ACC112 (cell line): ENCODE measurements around the gene ADAD2.

ENCODE experiments used
- H2AFZ ChIP-seq: fragments of 200-600 bp; sonication (generic); one replicate; pipeline ENCODE4 v1.6.0; 2017; ENCODE audit warnings: antibody characterized with exemption, low read length; ENCODE audit not compliant: unreplicated experiment
- H3K27ac ChIP-seq: fragments of 200-600 bp; sonication (generic); 2 replicates; pipeline ENCODE4 v1.5.1; 2014; ENCODE audit warnings: low read depth, mild to moderate bottlenecking, antibody characterized with exemption, low read length, moderate library complexity
- H3K27me3 ChIP-seq: fragments of 200-600 bp; sonication (generic); 2 replicates; pipeline ENCODE4 v1.6.1; 2014; ENCODE audit warnings: mild to moderate bottlenecking, antibody characterized with exemption, low read length, moderate library complexity, mixed read lengths; ENCODE audit not compliant: insufficient read depth
- H3K36me3 ChIP-seq: fragments of 200-600 bp; sonication (generic); 2 replicates; pipeline ENCODE4 v1.6.1; 2016; ENCODE audit warnings: mild to moderate bottlenecking, antibody characterized with exemption, low read length, moderate library complexity, mixed read lengths; ENCODE audit not compliant: insufficient read depth
- H3K4me1 ChIP-seq: fragments of 200-600 bp; sonication (generic); one replicate; pipeline ENCODE4 v1.6.1; 2016; ENCODE audit warnings: low read length, mixed read lengths; ENCODE audit not compliant: insufficient read depth, unreplicated experiment, control insufficient read depth
- H3K4me3 ChIP-seq: fragments of 200-600 bp; sonication (generic); 2 replicates; pipeline ENCODE4 v1.5.1; 2014; ENCODE audit warnings: mild to moderate bottlenecking, low read depth, low read length
- H3K79me2 ChIP-seq: fragments of 200-600 bp; sonication (generic); one replicate; pipeline ENCODE4 v1.6.0; 2016; ENCODE audit warnings: low read length; ENCODE audit not compliant: control insufficient read depth, unreplicated experiment, insufficient read depth

Gene ADAD2

DNA sequence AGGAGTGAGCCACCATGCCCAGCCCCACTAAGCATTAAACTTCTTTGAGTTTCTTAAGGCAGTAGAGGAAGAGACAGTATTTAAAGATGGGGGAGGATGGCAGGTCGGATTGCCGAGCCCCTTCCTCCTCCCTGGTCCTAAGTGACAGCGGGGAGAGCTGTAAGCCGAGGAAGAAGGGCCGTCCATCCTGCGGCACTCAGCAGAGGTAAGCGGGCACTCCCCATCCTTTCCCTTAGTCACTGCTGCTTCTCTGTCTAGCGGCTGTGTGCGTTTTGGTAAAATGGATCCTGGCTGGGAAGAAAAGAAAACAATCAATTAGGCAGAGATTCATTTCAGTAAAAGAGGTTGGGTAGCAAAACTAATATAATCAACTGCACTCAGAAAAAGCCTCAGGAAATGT lies 31.9 kb upstream of the ADAD2 start:
- Histone ChIP-seq H3K79me2 (no peaks in the 10 kb centered on the region), H3K27me3 (peaks cover 38% of the 10 kb centered on the region), H3K4me3 (no peak overlapping the region), H3K27ac (no peak overlapping the region), H2AFZ (no peak overlapping the region), H3K4me1 (no peaks in the 10 kb centered on the region), H3K36me3 (no peaks in the 10 kb centered on the region)

- Histone ChIP-seq H3K36me3 (no peaks in the 10 kb centered on the region), H3K79me2 (no peaks in the 10 kb centered on the region), H3K4me3 (no peak overlapping the region), H3K27me3 (peaks cover 46% of the 10 kb centered on the region), H3K4me1 (no peaks in the 10 kb centered on the region), H2AFZ (no peak overlapping the region), H3K27ac (no peak overlapping the region)
Measured at GRCh38 chr16:84159800-84160199, 31.2 kb upstream of the ADAD2 start.

GRCh38 chr16:84161037-84161436 lies 29.9 kb upstream of the ADAD2 start:
- H3K79me2 ChIP-seq, result no peaks in the 10 kb centered on the region
- no peak overlapping the region for H3K4me3 ChIP-seq
- no peaks in the 10 kb centered on the region for H3K36me3 ChIP-seq
- no peak overlapping the region for H2AFZ ChIP-seq
- no peak overlapping the region for H3K27ac ChIP-seq
- peaks cover 58% of the 10 kb centered on the region for H3K27me3 ChIP-seq
- H3K4me1 ChIP-seq, result no peaks in the 10 kb centered on the region

GRCh38 chr16:84161801-84162200 lies 29.2 kb upstream of the ADAD2 start:
- H3K27me3 ChIP-seq, result peaks cover 62% of the 10 kb centered on the region
- no peaks in the 10 kb centered on the region for H3K36me3 ChIP-seq
- no peak overlapping the region for H3K27ac ChIP-seq
- no peaks in the 10 kb centered on the region for H3K79me2 ChIP-seq
- no peak overlapping the region for H2AFZ ChIP-seq
- no peaks in the 10 kb centered on the region for H3K4me1 ChIP-seq
- no peak overlapping the region for H3K4me3 ChIP-seq

DNA sequence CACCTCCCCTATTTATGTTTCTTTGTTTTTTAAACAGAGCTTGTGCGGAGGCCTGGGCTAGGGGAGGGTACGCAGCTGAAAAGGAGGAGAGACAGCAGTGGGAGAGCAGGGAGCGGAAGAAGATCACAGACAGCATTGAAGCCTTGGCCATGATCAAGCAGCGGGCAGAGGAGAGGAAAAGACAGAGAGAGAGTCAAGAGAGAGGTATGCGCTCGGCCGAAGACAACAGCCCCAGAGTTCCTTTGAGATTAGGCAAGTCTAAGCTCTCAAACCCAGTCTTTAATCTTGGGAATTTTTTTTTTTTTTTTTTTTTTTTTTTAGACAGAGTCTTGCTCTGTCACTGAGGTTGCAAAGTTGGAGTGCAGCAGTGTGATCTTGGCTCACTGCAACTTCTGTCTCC lies 25.2 kb upstream of the ADAD2 start:
- Histone ChIP-seq H3K4me1 (no peaks in the 10 kb centered on the region), H3K4me3 (no peak overlapping the region), H3K36me3 (no peaks in the 10 kb centered on the region), H2AFZ (no peak overlapping the region), H3K27ac (no peak overlapping the region), H3K79me2 (no peaks in the 10 kb centered on the region), H3K27me3 (peaks cover 47% of the 10 kb centered on the region)

- no peaks in the 10 kb centered on the region for H3K79me2 ChIP-seq
- no peak overlapping the region for H2AFZ ChIP-seq
- no peaks in the 10 kb centered on the region for H3K36me3 ChIP-seq
- peaks cover 34% of the 10 kb centered on the region for H3K27me3 ChIP-seq
- no peaks in the 10 kb centered on the region for H3K4me1 ChIP-seq
- no peak overlapping the region for H3K27ac ChIP-seq
- H3K4me3 ChIP-seq, result no peak overlapping the region
Measured at GRCh38 chr16:84166796-84167695, 23.9 kb upstream of the ADAD2 start.

GRCh38 chr16:84169765-84170310 lies 21.1 kb upstream of the ADAD2 start:
- Histone ChIP-seq H3K4me3 (no peak overlapping the region), H3K4me1 (no peaks in the 10 kb centered on the region), H3K27ac (no peak overlapping the region), H2AFZ (no peak overlapping the region), H3K36me3 (no peaks in the 10 kb centered on the region), H3K27me3 (peaks cover 24% of the 10 kb centered on the region), H3K79me2 (no peaks in the 10 kb centered on the region)

DNA sequence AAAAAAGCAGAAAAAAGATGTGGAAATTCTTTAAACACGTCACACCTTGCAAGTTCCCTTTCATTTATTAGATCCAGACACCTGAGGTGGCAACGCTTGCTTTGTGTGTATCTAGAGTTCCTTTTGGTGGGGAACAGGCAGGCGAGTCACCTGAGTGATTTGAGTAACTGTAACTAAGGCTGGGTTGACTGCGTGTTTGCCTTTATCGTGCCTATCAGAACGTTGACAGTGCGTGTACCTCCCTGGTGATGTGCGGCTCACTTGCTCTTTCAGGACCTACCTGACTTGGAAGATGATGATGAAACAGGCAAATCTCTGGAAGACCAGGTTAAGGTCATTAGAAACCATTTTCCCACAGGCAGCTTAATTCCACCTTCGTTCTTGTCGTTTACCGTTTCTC lies 16.6 kb upstream of the ADAD2 start:
- Histone ChIP-seq H3K36me3 (no peaks in the 10 kb centered on the region), H3K27ac (no peak overlapping the region), H2AFZ (no peak overlapping the region), H3K79me2 (no peaks in the 10 kb centered on the region), H3K27me3 (no peaks in the 10 kb centered on the region), H3K4me1 (peaks cover 24% of the 10 kb centered on the region), H3K4me3 (no peak overlapping the region)

- Histone ChIP-seq H3K27ac (no peak overlapping the region), H3K36me3 (no peaks in the 10 kb centered on the region), H2AFZ (no peak overlapping the region), H3K4me3 (no peak overlapping the region), H3K79me2 (no peaks in the 10 kb centered on the region), H3K27me3 (no peaks in the 10 kb centered on the region), H3K4me1 (peaks cover 24% of the 10 kb centered on the region)
Measured at GRCh38 chr16:84175350-84176081, 15.4 kb upstream of the ADAD2 start.

- Histone ChIP-seq H3K4me3 (peak overlapping the region; percentile 24; the same call in 1 of the 2 replicates), H3K79me2 (no peaks in the 10 kb centered on the region), H2AFZ (no peak overlapping the region), H3K4me1 (peaks cover 24% of the 10 kb centered on the region), H3K27me3 (no peaks in the 10 kb centered on the region), H3K27ac (no peak overlapping the region), H3K36me3 (no peaks in the 10 kb centered on the region)
Measured at GRCh38 chr16:84176192-84177053, 14.5 kb upstream of the ADAD2 start.
